ENCODE data around the gene TEX22. TPM values are rescaled to one million over a fixed set of nuclear protein-coding genes. Genes with fewer than 3 reads are reported as not detected.

TEX22 gene
- total RNA-seq, 1 donor from 2014 or later, result 4.1 TPM

- TF ChIP-seq CTCF (conservative IDR thresholded peaks at IDR 0.05), result no peak
- no peak overlapping the region for H3K4me3 Mint-ChIP-seq
Observed at GRCh38 chr14:105379946-105380345, 18.4 kb upstream of the TEX22 start.

GRCh38 chr14:105380756-105381155, 17.6 kb upstream of the TEX22 start:
- Mint-ChIP-seq H3K4me3 (no peak overlapping the region), H3K4me1 (ENCODE audit: unreplicated experiment) (no peaks in the 10 kb centered on the region), H3K9me3 (no peaks in the 10 kb centered on the region), H3K36me3 (peaks cover 4% of the 10 kb centered on the region), H3K27me3 (no peaks in the 10 kb centered on the region), H3K27ac (no peak overlapping the region)
- DNase-seq (ENCODE audit: extremely low spot score, unreplicated experiment), result no peak
- TF ChIP-seq CTCF (conservative IDR thresholded peaks at IDR 0.05), result no peak

More at GRCh38 chr14:105379946-105380345, 18.4 kb upstream of the TEX22 start:
- no peaks in the 10 kb centered on the region for H3K27me3 Mint-ChIP-seq
- H3K36me3 Mint-ChIP-seq, result peaks cover 4% of the 10 kb centered on the region
- DNase-seq (ENCODE audit: extremely low spot score, unreplicated experiment), result no peak
- H3K4me1 Mint-ChIP-seq (ENCODE audit: unreplicated experiment), result peaks cover 3% of the 10 kb centered on the region
- no peaks in the 10 kb centered on the region for H3K9me3 Mint-ChIP-seq
- H3K27ac Mint-ChIP-seq, result no peak overlapping the region

- H3K9me3 Mint-ChIP-seq, result no peaks in the 10 kb centered on the region
- H3K27ac Mint-ChIP-seq, result no peak overlapping the region
Observed at GRCh38 chr14:105381446-105382342, 16.6 kb upstream of the TEX22 start.

GRCh38 chr14:105382343-105383082, 15.8 kb upstream of the TEX22 start:
- no peak overlapping the region for H3K27ac Mint-ChIP-seq

More at GRCh38 chr14:105381446-105382342, 16.6 kb upstream of the TEX22 start:
- DNase-seq (ENCODE audit: extremely low spot score, unreplicated experiment), result no peak
- peaks cover 4% of the 10 kb centered on the region for H3K36me3 Mint-ChIP-seq
- no peaks in the 10 kb centered on the region for H3K27me3 Mint-ChIP-seq
- H3K4me1 Mint-ChIP-seq (ENCODE audit: unreplicated experiment), result no peaks in the 10 kb centered on the region
- no peak for TF ChIP-seq CTCF (conservative IDR thresholded peaks at IDR 0.05)
- no peak overlapping the region for H3K4me3 Mint-ChIP-seq

More at GRCh38 chr14:105382343-105383082, 15.8 kb upstream of the TEX22 start:
- no peaks in the 10 kb centered on the region for H3K9me3 Mint-ChIP-seq
- TF ChIP-seq CTCF (conservative IDR thresholded peaks at IDR 0.05), result no peak
- no peak overlapping the region for H3K4me3 Mint-ChIP-seq
- no peaks in the 10 kb centered on the region for H3K4me1 Mint-ChIP-seq (ENCODE audit: unreplicated experiment)
- H3K36me3 Mint-ChIP-seq, result peaks cover 4% of the 10 kb centered on the region
- H3K27me3 Mint-ChIP-seq, result no peaks in the 10 kb centered on the region
- no peak for DNase-seq (ENCODE audit: extremely low spot score, unreplicated experiment)

All from type B pancreatic cell (in vitro differentiated cells).